ENCODE results near the gene CDC37L1.
A peak's percentile ranks its signal among the peaks of the same experiment; 100 is the strongest.

GRCh38 chr9:4743131-4743875, 63.9 kb downstream of the CDC37L1 start:
- TF ChIP-seq ISL1 (CRISPR knock-in tag; IDR thresholded peaks at IDR 0.05), result peak; percentile 12; the same call in 1 of the 2 replicates
- TF ChIP-seq TOX (CRISPR knock-in tag; IDR thresholded peaks at IDR 0.05; ENCODE audit: borderline replicate concordance), result no peak

All from SK-N-SH treated with all-trans-retinoic acid at 6 μM for 48 hours (cell line).